ENCODE measurements around the gene USP9X. TPM values are rescaled to one million over a fixed set of nuclear protein-coding genes. Genes with fewer than 3 reads are reported as not detected.

Gene USP9X
- total RNA-seq, 1 donor from 2014 or later: 68.3 TPM

GRCh38 chrX:41043674-41044345, 41.4 kb upstream of the USP9X start:
- Mint-ChIP-seq H3K36me3 (ENCODE audit: low read depth) (no peaks in the 10 kb centered on the region), H3K27ac (no peak overlapping the region), H3K9me3 (no peaks in the 10 kb centered on the region), H3K27me3 (no peaks in the 10 kb centered on the region), H3K4me1 (peaks cover 6% of the 10 kb centered on the region), H3K4me3 (no peak overlapping the region)
- CTCF ChIA-PET: no interaction called here
- POLR2A ChIA-PET: no interaction called here
- DNase-seq: no peak
- no peak for ATAC-seq (ENCODE audit: low read depth)
- intact Hi-C loops (cut with micrococcal nuclease): no loop called here
- no peak for TF ChIP-seq CTCF (IDR thresholded peaks at IDR 0.05)

GRCh38 chrX:41045960-41046567, 39.2 kb upstream of the USP9X start:
- Mint-ChIP-seq H3K4me1 (peaks cover 6% of the 10 kb centered on the region), H3K4me3 (no peak overlapping the region), H3K27ac (no peak overlapping the region), H3K9me3 (no peaks in the 10 kb centered on the region), H3K36me3 (ENCODE audit: low read depth) (no peaks in the 10 kb centered on the region), H3K27me3 (no peaks in the 10 kb centered on the region)
- no peak for TF ChIP-seq CTCF (IDR thresholded peaks at IDR 0.05)
- no peak for ATAC-seq (ENCODE audit: low read depth)
- ChIA-PET CTCF (no interaction called here), POLR2A (no interaction called here)
- no peak for DNase-seq
- intact Hi-C loops (cut with micrococcal nuclease): no loop called here

GRCh38 chrX:41047878-41048534, 37.2 kb upstream of the USP9X start:
- Mint-ChIP-seq H3K27ac (no peak overlapping the region), H3K27me3 (no peaks in the 10 kb centered on the region), H3K4me1 (peaks cover 6% of the 10 kb centered on the region), H3K9me3 (no peaks in the 10 kb centered on the region), H3K4me3 (no peak overlapping the region), H3K36me3 (ENCODE audit: low read depth) (no peaks in the 10 kb centered on the region)
- no peak for TF ChIP-seq CTCF (IDR thresholded peaks at IDR 0.05)
- intact Hi-C loops (cut with micrococcal nuclease): no loop called here
- no peak for ATAC-seq (ENCODE audit: low read depth)
- CTCF ChIA-PET: no interaction called here
- POLR2A ChIA-PET: no interaction called here
- no peak for DNase-seq

- no peak overlapping the region for H3K4me3 Mint-ChIP-seq
- no peaks in the 10 kb centered on the region for H3K36me3 Mint-ChIP-seq (ENCODE audit: low read depth)
- CTCF ChIA-PET: no interaction called here
- H3K4me1 Mint-ChIP-seq: peaks cover 6% of the 10 kb centered on the region
- no peak for TF ChIP-seq CTCF (IDR thresholded peaks at IDR 0.05)
- POLR2A ChIA-PET: no interaction called here
- DNase-seq (no peak), ATAC-seq (ENCODE audit: low read depth) (no peak)
- no peaks in the 10 kb centered on the region for H3K9me3 Mint-ChIP-seq
- intact Hi-C loops (cut with micrococcal nuclease): no loop called here
- H3K27me3 Mint-ChIP-seq: no peaks in the 10 kb centered on the region
- no peak overlapping the region for H3K27ac Mint-ChIP-seq
These were observed 34.9 kb upstream of the USP9X start for GRCh38 chrX:41050359-41050758.

GRCh38 chrX:41051288-41051687, 34.0 kb upstream of the USP9X start:
- ATAC-seq (ENCODE audit: low read depth) (no peak), DNase-seq (no peak)
- Mint-ChIP-seq H3K4me3 (no peak overlapping the region), H3K27ac (no peak overlapping the region), H3K4me1 (peaks cover 6% of the 10 kb centered on the region), H3K27me3 (no peaks in the 10 kb centered on the region), H3K9me3 (no peaks in the 10 kb centered on the region), H3K36me3 (ENCODE audit: low read depth) (no peaks in the 10 kb centered on the region)
- TF ChIP-seq CTCF (IDR thresholded peaks at IDR 0.05): no peak
- intact Hi-C loops (cut with micrococcal nuclease): no loop called here
- CTCF ChIA-PET: no interaction called here
- POLR2A ChIA-PET: no interaction called here

All from activated B cell treated with CpG ODN at 0.5 μM for 24 hours (primary cell).